ENCODE data around the gene CDK14. TPM values are rescaled to one million over a fixed set of nuclear protein-coding genes. Genes with fewer than 3 reads are reported as not detected.

The CDK14 gene
- total and polyA plus RNA-seq, 10 of the 15 experiments (the other 5 are each of a cell fraction or from before 2014, with no cell fraction given): 6.5 to 61.3 (median 24.2) TPM

DNA sequence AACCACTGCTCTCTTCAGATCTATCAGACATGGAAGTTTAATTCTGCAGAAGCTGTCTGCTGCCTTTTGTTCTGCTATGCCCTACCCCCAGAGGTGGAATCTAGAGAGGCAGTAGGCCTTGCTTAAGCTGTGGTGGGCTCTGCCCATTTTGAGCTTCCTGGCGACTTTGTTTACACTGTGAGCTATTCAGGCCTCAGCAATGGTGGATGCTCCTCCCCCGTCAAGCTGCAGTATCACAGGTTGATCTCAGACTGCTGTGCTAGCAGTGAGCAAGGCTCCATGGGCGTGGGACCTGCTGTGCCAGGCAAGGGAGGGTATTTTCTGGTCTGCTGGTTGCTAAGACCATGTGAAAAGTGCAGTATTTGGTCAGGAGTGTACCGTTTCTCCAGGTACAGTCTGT is 45.1 kb upstream of the CDK14 start:
- Histone ChIP-seq H4K20me1 (ENCODE audit: control insufficient read depth, insufficient read depth) (no peaks in the 10 kb centered on the region), H3K4me2 (ENCODE audit: control insufficient read depth, insufficient read depth) (no peak overlapping the region), H3K79me2 (ENCODE audit: control insufficient read depth, insufficient read depth, low read length) (no peaks in the 10 kb centered on the region), H3K9me3 (replicated peaks; ENCODE audit: control insufficient read depth, insufficient read depth, low read length) (no peaks in the 10 kb centered on the region), H3K36me3 (ENCODE audit: control insufficient read depth in 2 of 2, insufficient read depth in 2 of 2, low read length in 1 of 2) (no peaks in the 10 kb centered on the region), H3K27ac (ENCODE audit: control insufficient read depth, insufficient read depth) (no peak overlapping the region), H3K9ac (ENCODE audit: control insufficient read depth, insufficient read depth, low read length) (no peak overlapping the region), H2AFZ (ENCODE audit: control insufficient read depth, low read depth, low read length) (no peak overlapping the region), H3K4me3 (no peak overlapping the region), H3K4me1 (ENCODE audit: control insufficient read depth, insufficient read depth, low read length) (no peaks in the 10 kb centered on the region), H3K27me3 (replicated peaks in 1 of 2; ENCODE audit: control insufficient read depth in 2 of 2, insufficient read depth in 2 of 2, low read length in 1 of 2) (no peaks in the 10 kb centered on the region)
- ChIA-PET CTCF (interaction anchor here (0.6 to 3.6 kb wide), 8 partner anchors 18 to 483 kb away, joined by 3 to 20 read pairs (median 4); no protein-coding TSS in a partner anchor), RAD21 (ENCODE audit: unreplicated experiment) (interaction anchor here (1.0 kb wide), 1 partner anchor 483 kb away, joined by 3 read pairs; no protein-coding TSS in a partner anchor), POLR2A (no interaction called here), SMC1A (ENCODE audit: uncharacterized antibody, unreplicated experiment) (interaction anchor here (0.9 to 1.8 kb wide), 6 partner anchors 24 to 484 kb away, joined by 3 to 6 read pairs (median 4); no protein-coding TSS in a partner anchor)
- intact Hi-C loops (cut with micrococcal nuclease; ENCODE audit: unreplicated experiment): loop anchor here (5.0 kb wide), 1 partner anchor 481 kb away; no protein-coding TSS in a partner anchor
- ATAC-seq: no peak
- in situ Hi-C loops (cut with MboI): no loop called here
- no peak for FAIRE-seq
- WGBS (ENCODE audit: insufficient coverage, insufficient replicate concordance, low lambda C conversion rate, missing lambda C conversion rate): 38% methylated on average over 4 of the region's 4 CpGs
- no TSS peak for BruUV-seq (replicated peaks)
- DNase-seq (ENCODE audit: low read depth, low spot score): no peak
- TF ChIP-seq, protein P1, sequence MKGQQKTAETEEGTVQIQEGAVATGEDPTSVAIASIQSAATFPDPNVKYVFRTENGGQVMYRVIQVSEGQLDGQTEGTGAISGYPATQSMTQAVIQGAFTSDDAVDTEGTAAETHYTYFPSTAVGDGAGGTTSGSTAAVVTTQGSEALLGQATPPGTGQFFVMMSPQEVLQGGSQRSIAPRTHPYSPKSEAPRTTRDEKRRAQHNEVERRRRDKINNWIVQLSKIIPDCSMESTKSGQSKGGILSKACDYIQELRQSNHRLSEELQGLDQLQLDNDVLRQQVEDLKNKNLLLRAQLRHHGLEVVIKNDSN (IDR thresholded peaks at IDR 0.05; ENCODE audit: borderline replicate concordance, extremely low read length, insufficient read depth, low read depth, low read length): no peak
- TF ChIP-seq CBFB (IDR thresholded peaks at IDR 0.05; ENCODE audit: low read depth) (no peak), HDGF (IDR thresholded peaks at IDR 0.05) (no peak), TARDBP (IDR thresholded peaks at IDR 0.05; ENCODE audit: borderline replicate concordance) (no peak), CEBPB (IDR thresholded peaks at IDR 0.05; ENCODE audit: borderline replicate concordance in 1 of 2, low read depth in 2 of 2, low read length in 2 of 2) (no peak), ZBED1 (IDR thresholded peaks at IDR 0.05; ENCODE audit: borderline replicate concordance) (no peak), GATAD2B (conservative IDR thresholded peaks at IDR 0.05; ENCODE audit: low read depth) (no peak), ATF7 (IDR thresholded peaks at IDR 0.05; ENCODE audit: low read depth) (no peak), RB1 (IDR thresholded peaks at IDR 0.05; ENCODE audit: borderline replicate concordance) (no peak), RFX5 (IDR thresholded peaks at IDR 0.05; ENCODE audit: low read depth, low read length) (no peak)
- TF ChIP-seq, protein P2, sequence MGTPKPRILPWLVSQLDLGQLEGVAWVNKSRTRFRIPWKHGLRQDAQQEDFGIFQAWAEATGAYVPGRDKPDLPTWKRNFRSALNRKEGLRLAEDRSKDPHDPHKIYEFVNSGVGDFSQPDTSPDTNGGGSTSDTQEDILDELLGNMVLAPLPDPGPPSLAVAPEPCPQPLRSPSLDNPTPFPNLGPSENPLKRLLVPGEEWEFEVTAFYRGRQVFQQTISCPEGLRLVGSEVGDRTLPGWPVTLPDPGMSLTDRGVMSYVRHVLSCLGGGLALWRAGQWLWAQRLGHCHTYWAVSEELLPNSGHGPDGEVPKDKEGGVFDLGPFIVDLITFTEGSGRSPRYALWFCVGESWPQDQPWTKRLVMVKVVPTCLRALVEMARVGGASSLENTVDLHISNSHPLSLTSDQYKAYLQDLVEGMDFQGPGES (IDR thresholded peaks at IDR 0.05): no peak
- TF ChIP-seq, protein P3, sequence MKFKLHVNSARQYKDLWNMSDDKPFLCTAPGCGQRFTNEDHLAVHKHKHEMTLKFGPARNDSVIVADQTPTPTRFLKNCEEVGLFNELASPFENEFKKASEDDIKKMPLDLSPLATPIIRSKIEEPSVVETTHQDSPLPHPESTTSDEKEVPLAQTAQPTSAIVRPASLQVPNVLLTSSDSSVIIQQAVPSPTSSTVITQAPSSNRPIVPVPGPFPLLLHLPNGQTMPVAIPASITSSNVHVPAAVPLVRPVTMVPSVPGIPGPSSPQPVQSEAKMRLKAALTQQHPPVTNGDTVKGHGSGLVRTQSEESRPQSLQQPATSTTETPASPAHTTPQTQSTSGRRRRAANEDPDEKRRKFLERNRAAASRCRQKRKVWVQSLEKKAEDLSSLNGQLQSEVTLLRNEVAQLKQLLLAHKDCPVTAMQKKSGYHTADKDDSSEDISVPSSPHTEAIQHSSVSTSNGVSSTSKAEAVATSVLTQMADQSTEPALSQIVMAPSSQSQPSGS (IDR thresholded peaks at IDR 0.05; ENCODE audit: low read length): no peak
- TF ChIP-seq, protein P4, sequence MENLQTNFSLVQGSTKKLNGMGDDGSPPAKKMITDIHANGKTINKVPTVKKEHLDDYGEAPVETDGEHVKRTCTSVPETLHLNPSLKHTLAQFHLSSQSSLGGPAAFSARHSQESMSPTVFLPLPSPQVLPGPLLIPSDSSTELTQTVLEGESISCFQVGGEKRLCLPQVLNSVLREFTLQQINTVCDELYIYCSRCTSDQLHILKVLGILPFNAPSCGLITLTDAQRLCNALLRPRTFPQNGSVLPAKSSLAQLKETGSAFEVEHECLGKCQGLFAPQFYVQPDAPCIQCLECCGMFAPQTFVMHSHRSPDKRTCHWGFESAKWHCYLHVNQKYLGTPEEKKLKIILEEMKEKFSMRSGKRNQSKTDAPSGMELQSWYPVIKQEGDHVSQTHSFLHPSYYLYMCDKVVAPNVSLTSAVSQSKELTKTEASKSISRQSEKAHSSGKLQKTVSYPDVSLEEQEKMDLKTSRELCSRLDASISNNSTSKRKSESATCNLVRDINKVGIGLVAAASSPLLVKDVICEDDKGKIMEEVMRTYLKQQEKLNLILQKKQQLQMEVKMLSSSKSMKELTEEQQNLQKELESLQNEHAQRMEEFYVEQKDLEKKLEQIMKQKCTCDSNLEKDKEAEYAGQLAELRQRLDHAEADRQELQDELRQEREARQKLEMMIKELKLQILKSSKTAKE (IDR thresholded peaks at IDR 0.05; ENCODE audit: low read depth, poor library complexity, severe bottlenecking): no peak
- TF ChIP-seq, protein P5, sequence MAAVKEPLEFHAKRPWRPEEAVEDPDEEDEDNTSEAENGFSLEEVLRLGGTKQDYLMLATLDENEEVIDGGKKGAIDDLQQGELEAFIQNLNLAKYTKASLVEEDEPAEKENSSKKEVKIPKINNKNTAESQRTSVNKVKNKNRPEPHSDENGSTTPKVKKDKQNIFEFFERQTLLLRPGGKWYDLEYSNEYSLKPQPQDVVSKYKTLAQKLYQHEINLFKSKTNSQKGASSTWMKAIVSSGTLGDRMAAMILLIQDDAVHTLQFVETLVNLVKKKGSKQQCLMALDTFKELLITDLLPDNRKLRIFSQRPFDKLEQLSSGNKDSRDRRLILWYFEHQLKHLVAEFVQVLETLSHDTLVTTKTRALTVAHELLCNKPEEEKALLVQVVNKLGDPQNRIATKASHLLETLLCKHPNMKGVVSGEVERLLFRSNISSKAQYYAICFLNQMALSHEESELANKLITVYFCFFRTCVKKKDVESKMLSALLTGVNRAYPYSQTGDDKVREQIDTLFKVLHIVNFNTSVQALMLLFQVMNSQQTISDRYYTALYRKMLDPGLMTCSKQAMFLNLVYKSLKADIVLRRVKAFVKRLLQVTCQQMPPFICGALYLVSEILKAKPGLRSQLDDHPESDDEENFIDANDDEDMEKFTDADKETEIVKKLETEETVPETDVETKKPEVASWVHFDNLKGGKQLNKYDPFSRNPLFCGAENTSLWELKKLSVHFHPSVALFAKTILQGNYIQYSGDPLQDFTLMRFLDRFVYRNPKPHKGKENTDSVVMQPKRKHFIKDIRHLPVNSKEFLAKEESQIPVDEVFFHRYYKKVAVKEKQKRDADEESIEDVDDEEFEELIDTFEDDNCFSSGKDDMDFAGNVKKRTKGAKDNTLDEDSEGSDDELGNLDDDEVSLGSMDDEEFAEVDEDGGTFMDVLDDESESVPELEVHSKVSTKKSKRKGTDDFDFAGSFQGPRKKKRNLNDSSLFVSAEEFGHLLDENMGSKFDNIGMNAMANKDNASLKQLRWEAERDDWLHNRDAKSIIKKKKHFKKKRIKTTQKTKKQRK (IDR thresholded peaks at IDR 0.05; ENCODE audit: low read depth, low read length): no peak

Data from GM12878 (cell line).